ENCODE data around the gene BSG.
"Not testable (repeated sequence)": the region's sequence is repeated elsewhere in the genome, so short reads cannot be mapped to it uniquely, and the experiment has no call there.

Gene BSG

GRCh38 chr19:628168-628567 is 55.8 kb downstream of the BSG start:
- no peak overlapping the region for H3K9ac ChIP-seq (ENCODE audit: low read depth, low read length, poor library complexity, severe bottlenecking)
- TF ChIP-seq EZH2phosphoT487 (IDR thresholded peaks at IDR 0.05; ENCODE audit: borderline replicate concordance) (no peak), CTCF (conservative IDR thresholded peaks at IDR 0.05; ENCODE audit: low read length) (peak; percentile 58)

GRCh38 chr19:629515-629914 is 57.1 kb downstream of the BSG start:
- not testable (repeated sequence) for H3K36me3 ChIP-seq (ENCODE audit: insufficient read depth, low read length); H4K20me1 ChIP-seq (ENCODE audit: insufficient read depth, low read length, poor library complexity, severe bottlenecking); H3K9me2 ChIP-seq (replicated peaks; ENCODE audit: low read depth, low read length); H3F3A ChIP-seq (ENCODE audit: low read depth); H3K9me3 ChIP-seq (ENCODE audit: insufficient read depth, low read depth, low read length); H2AFZ ChIP-seq (ENCODE audit: low read length); H3K9ac ChIP-seq (ENCODE audit: low read depth, low read length, poor library complexity, severe bottlenecking); H3K27me3 ChIP-seq (ENCODE audit: insufficient read depth, low read length, poor library complexity, severe bottlenecking); H3K4me3 ChIP-seq (ENCODE audit: low read length, poor library complexity, severe bottlenecking)
- H3K79me2 ChIP-seq (ENCODE audit: insufficient read depth, low read length) = peaks cover 37% of the 10 kb centered on the region
- peak overlapping the region; percentile 24 for H3K4me2 ChIP-seq (ENCODE audit: low read depth, low read length, poor library complexity, severe bottlenecking)
- peaks cover 15% of the 10 kb centered on the region for H3K4me1 ChIP-seq (ENCODE audit: insufficient read depth, low read length, poor library complexity, severe bottlenecking)

More at GRCh38 chr19:628168-628567, 55.8 kb downstream of the BSG start:
- H3K36me3 ChIP-seq (ENCODE audit: insufficient read depth, low read length) = 0 out of 2 replicates have a peak, but pooled peaks cover 5% of the 10 kb centered on the region
- H3K4me3 ChIP-seq (ENCODE audit: low read length, poor library complexity, severe bottlenecking) = no peak overlapping the region
- no peaks in the 10 kb centered on the region for H3K27me3 ChIP-seq (ENCODE audit: insufficient read depth, low read length, poor library complexity, severe bottlenecking)
- no peak overlapping the region for H3K4me2 ChIP-seq (ENCODE audit: low read depth, low read length, poor library complexity, severe bottlenecking)
- H3K4me1 ChIP-seq (ENCODE audit: insufficient read depth, low read length, poor library complexity, severe bottlenecking) = peaks cover 9% of the 10 kb centered on the region
- H3K79me2 ChIP-seq (ENCODE audit: insufficient read depth, low read length) = peaks cover 37% of the 10 kb centered on the region
- no peak overlapping the region for H2AFZ ChIP-seq (ENCODE audit: low read length)
- H3K9me3 ChIP-seq (ENCODE audit: insufficient read depth, low read depth, low read length) = no peaks in the 10 kb centered on the region
- H4K20me1 ChIP-seq (ENCODE audit: insufficient read depth, low read length, poor library complexity, severe bottlenecking) = peaks cover 5% of the 10 kb centered on the region
- no peaks in the 10 kb centered on the region for H3F3A ChIP-seq (ENCODE audit: low read depth)
- H3K9me2 ChIP-seq (replicated peaks; ENCODE audit: low read depth, low read length) = no peaks in the 10 kb centered on the region

- H3K9me3 ChIP-seq (ENCODE audit: insufficient read depth, low read depth, low read length) = no peaks in the 10 kb centered on the region
- no peak overlapping the region for H3K4me3 ChIP-seq (ENCODE audit: low read length, poor library complexity, severe bottlenecking)
- peaks cover 15% of the 10 kb centered on the region for H3K4me1 ChIP-seq (ENCODE audit: insufficient read depth, low read length, poor library complexity, severe bottlenecking)
- H3K4me2 ChIP-seq (ENCODE audit: low read depth, low read length, poor library complexity, severe bottlenecking) = peak overlapping the region; percentile 23
- H3K27me3 ChIP-seq (ENCODE audit: insufficient read depth, low read length, poor library complexity, severe bottlenecking) = no peaks in the 10 kb centered on the region
- H3K79me2 ChIP-seq (ENCODE audit: insufficient read depth, low read length) = peaks cover 37% of the 10 kb centered on the region
- H3K9me2 ChIP-seq (replicated peaks; ENCODE audit: low read depth, low read length) = no peaks in the 10 kb centered on the region
- no peak overlapping the region for H2AFZ ChIP-seq (ENCODE audit: low read length)
- no peak overlapping the region for H3K9ac ChIP-seq (ENCODE audit: low read depth, low read length, poor library complexity, severe bottlenecking)
- H4K20me1 ChIP-seq (ENCODE audit: insufficient read depth, low read length, poor library complexity, severe bottlenecking) = peaks cover 5% of the 10 kb centered on the region
- TF ChIP-seq CTCF (conservative IDR thresholded peaks at IDR 0.05; ENCODE audit: low read length) (no peak), EZH2phosphoT487 (IDR thresholded peaks at IDR 0.05; ENCODE audit: borderline replicate concordance) (no peak)
- H3K36me3 ChIP-seq (ENCODE audit: insufficient read depth, low read length) = 0 out of 2 replicates have a peak, but pooled peaks cover 5% of the 10 kb centered on the region
- H3F3A ChIP-seq (ENCODE audit: low read depth) = no peaks in the 10 kb centered on the region
Observed at GRCh38 chr19:629961-630714, 57.7 kb downstream of the BSG start.

Data from Loucy (cell line).